Retinal pigment epithelial cell (primary cell): Measurements from ENCODE around the gene GALNT17.

Source experiments
- DNase-seq: peaks from one replicate; pipeline ENCODE4 v3.0.0-alpha.2; 2010; ENCODE audit warnings: low read depth
- H3K4me3 ChIP-seq: 2 replicates; pipeline ENCODE4 v1.5.1; 2011; ENCODE audit warnings: mild to moderate bottlenecking, low read length, control low read depth, moderate library complexity
- CTCF ChIP-seq: conservative IDR thresholded peaks from 2 replicates; pipeline ENCODE4 v1.5.1; 2011; ENCODE audit warnings: low read depth, low read length, control low read depth, inconsistent platforms

GALNT17 gene

GRCh38 chr7:71326595-71326994 lies 194.7 kb downstream of the GALNT17 start:
- no peak for DNase-seq
- no peak overlapping the region for H3K4me3 ChIP-seq
- TF ChIP-seq CTCF = no peak

- no peak overlapping the region for H3K4me3 ChIP-seq
- no peak for TF ChIP-seq CTCF
- no peak for DNase-seq
Measured at GRCh38 chr7:71327946-71328345, 196.0 kb downstream of the GALNT17 start.

GRCh38 chr7:71329030-71329660 lies 197.2 kb downstream of the GALNT17 start:
- TF ChIP-seq CTCF = no peak
- H3K4me3 ChIP-seq = no peak overlapping the region
- no peak for DNase-seq

DNA sequence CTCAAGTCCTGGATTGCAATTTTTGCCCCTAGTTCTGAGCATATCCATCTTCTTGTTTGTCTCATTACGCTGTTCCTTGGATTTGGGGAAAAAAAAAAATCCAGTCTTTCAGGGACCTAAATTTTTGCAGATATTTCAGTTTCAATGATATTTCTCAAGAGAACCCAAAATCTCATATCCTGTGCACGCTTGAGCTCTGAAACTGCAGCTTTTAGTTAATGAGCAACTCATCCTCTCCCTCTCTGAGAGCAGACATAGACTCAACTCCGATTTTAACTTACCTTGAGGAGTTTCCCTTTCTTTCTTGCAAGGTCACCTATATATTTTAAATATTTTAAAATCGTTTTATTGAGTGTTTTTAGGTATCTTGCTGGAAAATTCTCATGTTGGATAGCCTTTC lies 200.3 kb downstream of the GALNT17 start:
- H3K4me3 ChIP-seq = no peak overlapping the region
- DNase-seq = no peak
- no peak for TF ChIP-seq CTCF

GRCh38 chr7:71334541-71334940 lies 202.6 kb downstream of the GALNT17 start:
- DNase-seq = no peak
- no peak overlapping the region for H3K4me3 ChIP-seq
- no peak for TF ChIP-seq CTCF

GRCh38 chr7:71338866-71339265 lies 206.9 kb downstream of the GALNT17 start:
- TF ChIP-seq CTCF = no peak
- no peak for DNase-seq
- no peak overlapping the region for H3K4me3 ChIP-seq

DNA sequence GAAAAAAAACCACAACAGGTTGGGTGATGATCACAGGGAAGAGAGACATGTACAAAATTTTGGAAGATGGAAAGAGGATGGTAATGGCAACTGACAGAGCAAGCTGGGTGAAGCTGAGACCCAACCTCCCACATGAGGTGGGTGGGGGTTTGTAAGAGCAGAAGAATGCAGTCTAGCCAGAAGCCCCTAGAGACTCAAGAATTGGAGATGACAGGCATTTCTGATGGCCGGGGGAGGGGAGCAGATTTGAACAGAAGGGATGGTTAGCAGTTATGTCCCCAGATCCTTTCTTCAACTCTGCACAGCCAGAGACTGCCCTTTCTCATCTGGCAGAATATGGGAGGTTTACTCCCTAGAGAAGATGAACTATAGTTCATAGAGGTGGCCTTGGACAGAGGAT lies 208.0 kb downstream of the GALNT17 start:
- no peak for DNase-seq
- no peak for TF ChIP-seq CTCF
- no peak overlapping the region for H3K4me3 ChIP-seq
